ENCODE results near the gene ZNHIT6.
"Not testable (repeated sequence)": the region's sequence is repeated elsewhere in the genome, so short reads cannot be mapped to it uniquely, and the experiment has no call there.

The ZNHIT6 gene

GRCh38 chr1:85663382-85663781 is 44.9 kb downstream of the ZNHIT6 start:
- no peak for DNase-seq

DNA sequence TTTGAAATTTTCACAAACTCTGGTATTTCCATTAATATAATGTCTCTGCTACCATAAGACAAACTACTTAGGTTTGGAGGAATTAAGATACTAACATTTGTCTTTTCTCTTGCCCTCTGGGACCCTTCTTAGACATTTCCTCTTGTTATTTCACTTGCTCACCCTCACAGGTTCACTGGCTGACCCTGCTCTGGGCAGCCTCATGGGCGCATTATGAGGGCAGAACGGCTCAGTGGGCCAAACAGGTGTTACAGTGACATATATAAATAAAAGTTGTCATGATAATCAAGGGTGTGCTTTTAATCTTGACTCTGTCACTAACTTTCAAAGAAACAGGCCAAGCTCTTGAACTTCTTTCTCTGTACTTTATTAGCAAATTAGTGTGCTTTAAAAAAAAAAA is 46.5 kb downstream of the ZNHIT6 start:
- no peak for DNase-seq

GRCh38 chr1:85660541-85660940 is 47.7 kb downstream of the ZNHIT6 start:
- DNase-seq: no peak

DNA sequence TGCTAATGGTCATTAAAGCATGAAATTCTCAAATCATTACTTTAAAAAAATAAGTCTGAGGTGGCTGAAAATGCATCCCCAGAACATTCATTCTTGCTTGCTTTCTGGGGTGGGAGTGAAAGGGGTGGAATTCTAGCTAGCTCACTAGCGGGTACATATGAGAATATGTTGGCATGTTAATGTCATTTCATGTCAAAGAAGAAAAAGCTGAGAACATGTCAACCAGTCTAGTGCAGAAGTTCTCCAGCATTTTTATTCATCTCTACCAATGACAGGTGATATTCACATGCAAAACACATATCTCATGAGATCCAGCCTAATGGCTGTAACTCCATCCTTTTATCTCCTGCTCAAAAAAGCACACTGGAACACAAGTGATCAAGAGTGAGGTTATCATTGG is 49.1 kb downstream of the ZNHIT6 start:
- no peak for DNase-seq

DNA sequence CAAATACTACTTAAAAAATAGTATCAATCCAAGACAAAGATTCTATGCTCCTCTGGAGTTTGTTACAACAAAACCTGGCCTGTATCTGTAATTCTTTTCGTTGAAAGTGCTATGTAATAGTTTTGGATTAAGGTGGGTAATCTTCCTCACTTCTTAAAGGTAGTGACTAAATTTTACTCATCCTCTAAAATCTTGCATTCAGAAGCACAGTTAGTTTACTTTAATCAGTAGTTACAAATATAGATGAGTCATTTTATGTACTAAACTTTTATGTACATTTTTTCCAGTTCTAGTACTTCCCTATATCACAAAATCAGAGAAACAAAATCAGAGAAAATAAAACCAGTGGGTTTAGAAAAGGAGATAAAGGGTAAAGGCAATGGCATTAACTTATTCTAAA is 51.3 kb downstream of the ZNHIT6 start:
- no peak for DNase-seq

- no peak for DNase-seq
Measured at GRCh38 chr1:85656256-85656655, 52.0 kb downstream of the ZNHIT6 start.

DNA sequence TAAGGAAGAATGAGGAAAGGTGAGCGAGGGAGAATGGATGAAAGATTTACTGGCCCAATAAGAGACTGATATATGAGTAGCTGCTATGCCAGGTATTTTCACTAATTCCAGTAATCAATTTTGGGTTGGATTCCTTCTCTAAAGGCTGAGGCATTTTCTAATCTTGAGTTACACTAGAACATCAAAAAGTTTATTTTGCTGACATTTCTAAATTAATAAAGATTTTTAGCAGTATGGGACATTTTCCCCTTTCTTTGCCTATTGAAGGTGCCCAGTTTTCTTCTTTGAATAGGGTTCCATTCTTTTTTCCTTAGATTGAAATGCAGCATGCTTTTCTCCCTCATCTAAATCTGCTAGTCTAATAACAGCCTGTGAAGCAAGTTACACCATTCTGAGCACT is 52.9 kb downstream of the ZNHIT6 start:
- no peak for DNase-seq

- DNase-seq: no peak
Measured at GRCh38 chr1:85654066-85654782, 54.0 kb downstream of the ZNHIT6 start.

GRCh38 chr1:85652327-85652726 is 55.9 kb downstream of the ZNHIT6 start:
- no peak for DNase-seq

GRCh38 chr1:85650645-85651044 is 57.6 kb downstream of the ZNHIT6 start:
- no peak for DNase-seq

- DNase-seq: no peak
Measured at GRCh38 chr1:85649591-85649990, 58.6 kb downstream of the ZNHIT6 start.

GRCh38 chr1:85641598-85642556 is 66.4 kb downstream of the ZNHIT6 start:
- not testable (repeated sequence) for DNase-seq

GRCh38 chr1:85639920-85640319 is 68.3 kb downstream of the ZNHIT6 start:
- not testable (repeated sequence) for DNase-seq

DNA sequence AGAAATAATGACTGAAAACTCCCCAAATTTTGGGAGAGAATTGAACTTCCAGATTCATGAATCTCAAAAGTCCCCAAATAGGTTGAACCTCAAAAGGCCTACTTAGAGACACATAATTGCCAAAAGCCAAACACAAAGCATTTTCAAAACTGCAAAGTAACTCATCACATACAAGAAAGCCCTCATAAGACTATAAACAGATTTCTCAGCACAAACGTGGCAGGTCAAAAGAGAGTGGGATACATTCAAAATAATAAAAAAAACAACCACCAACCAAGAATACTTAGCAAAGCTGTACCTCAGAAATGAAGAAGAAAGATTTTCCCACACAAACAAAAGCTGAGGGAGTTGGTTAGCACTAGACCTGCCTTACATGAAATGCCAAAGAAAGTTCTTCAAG is 69.8 kb downstream of the ZNHIT6 start:
- DNase-seq: no peak

DNA sequence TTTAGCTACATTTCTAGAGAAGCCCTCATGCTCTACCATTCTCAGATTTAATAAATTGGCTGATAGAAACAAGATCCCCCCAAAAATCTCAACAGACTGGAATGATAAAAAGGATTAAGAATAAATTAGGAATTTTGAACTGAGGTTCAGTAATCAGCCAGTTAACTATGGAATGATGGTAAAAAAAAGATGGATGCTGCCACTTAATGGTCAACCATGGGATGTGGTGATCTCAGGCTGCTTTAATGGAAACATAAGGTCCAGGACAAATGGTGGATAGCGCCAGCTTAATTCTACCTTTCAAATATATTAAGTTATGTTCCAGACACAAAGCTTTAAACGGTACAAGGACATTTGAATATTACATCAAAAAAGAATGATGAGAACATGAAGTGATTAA is 77.7 kb downstream of the ZNHIT6 start:
- DNase-seq: no peak

DNA sequence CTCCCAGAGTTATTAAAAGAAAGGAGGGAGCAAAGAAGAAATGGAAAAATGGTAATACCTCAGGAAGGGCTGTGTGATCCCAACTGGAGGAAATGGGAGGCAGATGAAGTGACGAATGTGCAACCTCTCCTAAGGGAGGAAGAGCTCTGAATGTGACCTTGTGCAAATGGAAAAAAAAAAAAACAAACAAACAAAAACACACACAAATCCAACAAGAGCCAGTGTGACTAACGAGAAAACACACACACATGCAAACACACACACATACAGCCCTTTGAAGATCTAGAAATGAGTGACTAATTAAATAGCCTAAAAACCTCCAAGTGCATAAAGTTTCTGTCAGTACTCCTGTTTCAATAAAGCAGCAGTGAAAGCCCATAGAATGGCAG is 78.7 kb downstream of the ZNHIT6 start:
- no peak for DNase-seq

- DNase-seq: no peak
Measured at GRCh38 chr1:85628791-85629531, 79.3 kb downstream of the ZNHIT6 start.

GRCh38 chr1:85626818-85627217 is 81.4 kb downstream of the ZNHIT6 start:
- no peak for DNase-seq

GRCh38 chr1:85624361-85624760 is 83.9 kb downstream of the ZNHIT6 start:
- DNase-seq: no peak

- no peak for DNase-seq
Measured at GRCh38 chr1:85623061-85623471, 85.2 kb downstream of the ZNHIT6 start.

GRCh38 chr1:85621430-85621829 is 86.8 kb downstream of the ZNHIT6 start:
- DNase-seq: no peak

DNA sequence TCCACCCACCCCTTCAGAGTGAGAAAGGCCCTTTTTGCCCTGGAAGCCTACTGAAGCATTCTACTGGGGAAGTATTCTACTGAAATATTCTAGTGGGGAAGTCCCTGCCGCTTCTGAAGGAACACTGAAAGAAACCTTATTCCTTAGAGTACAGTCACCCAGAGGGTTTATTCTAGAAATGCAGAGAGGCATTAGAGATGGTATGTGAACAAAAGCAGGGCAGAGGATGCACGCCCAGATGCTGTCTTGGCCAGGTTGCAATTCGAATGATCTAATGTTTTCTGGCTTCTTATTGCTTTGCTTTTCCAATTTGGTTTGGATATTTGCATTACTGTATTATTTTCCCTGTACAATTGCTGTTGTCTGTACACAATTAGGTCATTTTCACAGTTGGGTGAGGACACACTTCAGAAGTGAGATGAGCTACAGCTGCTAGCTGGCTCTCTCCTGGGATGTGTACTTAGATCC is 90.6 kb downstream of the ZNHIT6 start:
- no peak for DNase-seq

- DNase-seq: no peak
Measured at GRCh38 chr1:85616736-85617135, 91.5 kb downstream of the ZNHIT6 start.

Data from cortex of kidney (tissue), 1 donor.